Uterus (tissue), 4 donors: ENCODE measurements around the gene NEURL1B. TPM values are rescaled to one million over a fixed set of nuclear protein-coding genes. Genes with fewer than 3 reads are reported as not detected.
A peak's percentile ranks its signal among the peaks of the same experiment; 100 is the strongest.

Experiments used
- DNase-seq, 2 donors: peaks; one replicate each; pipeline ENCODE4 v3.0.0-alpha.2; 2019 to 2020
- H3K27ac ChIP-seq, 2 donors: fragments of 200-600 bp; sonication (generic); 1 replicate in 1 of 2; 2 replicates in 1 of 2; pipeline ENCODE4 v1.5.1; 2016 to 2018
- H3K27me3 ChIP-seq, 2 donors: fragments of 200-600 bp; sonication (generic); one replicate each; pipeline ENCODE4 v1.5.1; 2018 to 2019; ENCODE audit warnings: control low read depth in 1 of 2
- H3K36me3 ChIP-seq, 2 donors: fragments of 200-600 bp; sonication (generic); one replicate each; pipeline ENCODE4 v1.5.1; 2019; ENCODE audit warnings: control low read depth in 1 of 2
- H3K4me1 ChIP-seq, 2 donors: fragments of 200-600 bp; sonication (generic); one replicate each; pipeline ENCODE4 v1.5.1; 2018 to 2019; ENCODE audit warnings: control low read depth in 1 of 2
- H3K4me3 ChIP-seq, 2 donors: fragments of 200-600 bp; sonication (generic); 1 replicate in 1 of 2; 2 replicates in 1 of 2; pipeline ENCODE4 v1.5.1; 2018 to 2019; ENCODE audit warnings: mild to moderate bottlenecking in 1 of 2
- H3K9me3 ChIP-seq, 2 donors: fragments of 200-600 bp; sonication (generic); one replicate each; pipeline ENCODE4 v1.5.1; 2019; ENCODE audit warnings: control low read depth in 1 of 2
- POLR2A ChIP-seq, 2 donors: fragments of 450-650 bp; IDR thresholded peaks; one replicate each; pipeline ENCODE4 v1.6.1; 2016; ENCODE audit warnings: antibody characterized with exemption in 2 of 2, mild to moderate bottlenecking in 1 of 2, moderate library complexity in 1 of 2
- intact Hi-C: fragments of 100-400 bp; cut with DNase I; formaldehyde crosslinking; loops from one replicate; pipeline ENCODE4 v1.15.1; 2023; ENCODE audit warnings: low total_unique reads
- total RNA-seq, 4 donors: library from RNA; depleted of rRNA in 3 of 4; stranded (reverse); fragments of >200 nt in 3 of 4; gene quantifications; one replicate each; pipeline versions ENCODE4 v1.1.0 to v1.2.4, GENCODE V29; 2014 to 2023
- TF ChIP-seq, protein P1 (sequence below), 4 experiments: fragments of 200-600 bp in 2 of 4; fragments of 450-650 bp in 2 of 4; sonication (generic) in 2 of 4; IDR thresholded peaks; one replicate each; pipeline ENCODE4 v1.5.1; 2016 to 2019; ENCODE audit warnings: antibody characterized with exemption in 4 of 4, mild to moderate bottlenecking in 2 of 4, moderate library complexity in 1 of 4
- donor health status: DM: yes; HTN: yes; CAD: no.

The NEURL1B gene
- total RNA-seq, 4 donors from 2014 or later: 51.1 to 136 (median 74.1) TPM

DNA sequence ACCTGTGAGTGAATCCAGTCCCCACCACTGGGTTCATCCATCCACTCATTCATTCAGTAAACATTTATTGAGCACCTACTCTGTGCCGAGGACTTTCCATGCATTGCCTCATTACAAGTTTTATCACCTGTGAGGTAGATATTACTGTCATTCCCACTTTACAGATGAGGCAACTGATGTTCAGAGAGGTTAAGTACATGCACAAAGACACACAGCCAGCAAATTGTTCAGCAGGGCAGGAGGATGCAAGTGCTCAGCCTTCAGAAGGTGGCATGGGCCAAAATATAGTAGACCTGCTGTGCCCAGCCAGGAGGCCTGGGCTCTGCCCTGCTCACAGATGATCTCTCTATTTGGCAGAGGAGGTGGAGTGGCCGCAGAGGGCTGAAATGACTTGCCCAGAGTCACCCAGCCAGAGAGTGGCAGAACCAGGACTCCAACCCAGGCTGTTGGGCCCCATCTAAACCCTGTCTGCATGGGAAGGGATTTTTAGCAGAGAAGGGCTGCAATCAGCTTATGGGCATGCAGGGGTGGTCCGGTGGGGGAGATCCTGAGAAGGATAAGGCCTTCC is 7.6 kb upstream of the NEURL1B start:
- Histone ChIP-seq H3K4me3 (no peak overlapping the region), H3K27ac (no peak overlapping the region), H3K27me3 (no peaks in the 10 kb centered on the region), H3K36me3 (no peaks in the 10 kb centered on the region), H3K4me1 (no peaks in the 10 kb centered on the region), H3K9me3 (no peaks in the 10 kb centered on the region)
- intact Hi-C loops: no loop called here
- no peak for TF ChIP-seq POLR2A (IDR thresholded peaks at IDR 0.05)
- TF ChIP-seq, protein P1, sequence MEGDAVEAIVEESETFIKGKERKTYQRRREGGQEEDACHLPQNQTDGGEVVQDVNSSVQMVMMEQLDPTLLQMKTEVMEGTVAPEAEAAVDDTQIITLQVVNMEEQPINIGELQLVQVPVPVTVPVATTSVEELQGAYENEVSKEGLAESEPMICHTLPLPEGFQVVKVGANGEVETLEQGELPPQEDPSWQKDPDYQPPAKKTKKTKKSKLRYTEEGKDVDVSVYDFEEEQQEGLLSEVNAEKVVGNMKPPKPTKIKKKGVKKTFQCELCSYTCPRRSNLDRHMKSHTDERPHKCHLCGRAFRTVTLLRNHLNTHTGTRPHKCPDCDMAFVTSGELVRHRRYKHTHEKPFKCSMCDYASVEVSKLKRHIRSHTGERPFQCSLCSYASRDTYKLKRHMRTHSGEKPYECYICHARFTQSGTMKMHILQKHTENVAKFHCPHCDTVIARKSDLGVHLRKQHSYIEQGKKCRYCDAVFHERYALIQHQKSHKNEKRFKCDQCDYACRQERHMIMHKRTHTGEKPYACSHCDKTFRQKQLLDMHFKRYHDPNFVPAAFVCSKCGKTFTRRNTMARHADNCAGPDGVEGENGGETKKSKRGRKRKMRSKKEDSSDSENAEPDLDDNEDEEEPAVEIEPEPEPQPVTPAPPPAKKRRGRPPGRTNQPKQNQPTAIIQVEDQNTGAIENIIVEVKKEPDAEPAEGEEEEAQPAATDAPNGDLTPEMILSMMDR (IDR thresholded peaks at IDR 0.05): no peak
- peak in 1 of 2 donors; percentile 9 for DNase-seq

DNA sequence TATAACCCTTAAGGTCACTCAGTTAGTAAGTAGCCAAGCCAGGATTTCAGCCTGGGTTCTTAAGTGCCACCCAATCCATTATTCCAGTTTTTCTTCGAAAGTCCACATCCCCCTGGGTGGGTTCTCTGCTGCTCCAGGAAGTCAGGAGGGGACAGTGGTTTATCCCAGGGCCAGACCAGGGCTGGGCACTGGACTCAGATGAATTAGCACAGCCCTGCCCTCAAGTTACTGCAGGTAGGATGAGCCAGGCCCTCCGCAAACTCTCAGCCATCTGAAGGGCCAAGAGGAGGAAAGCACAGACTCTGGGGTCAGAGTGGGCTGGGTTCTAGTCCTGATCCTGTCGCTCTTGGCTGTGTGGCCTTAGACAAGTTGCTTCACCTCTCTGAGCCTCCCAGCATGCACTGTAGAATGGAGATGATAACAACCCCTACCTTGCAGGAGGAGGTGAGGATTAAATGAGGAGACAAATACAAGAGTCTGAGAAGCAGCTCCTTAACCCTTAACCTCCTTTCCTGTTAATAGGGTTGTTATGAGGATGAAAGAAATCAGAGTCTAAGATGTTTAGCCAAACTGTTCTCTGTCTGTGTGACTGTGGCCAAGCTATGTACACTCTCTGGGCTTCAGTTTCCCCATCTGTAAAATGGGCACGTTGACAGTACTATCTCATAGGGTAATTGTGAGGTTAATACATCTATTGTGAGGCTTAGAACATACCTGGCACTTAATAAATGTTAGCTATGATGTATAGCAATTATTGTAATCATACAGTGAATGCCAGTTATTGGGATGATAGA is 6.8 kb upstream of the NEURL1B start:
- peak in 1 of 2 donors; percentile 9 for DNase-seq
- intact Hi-C loops: no loop called here

DNA sequence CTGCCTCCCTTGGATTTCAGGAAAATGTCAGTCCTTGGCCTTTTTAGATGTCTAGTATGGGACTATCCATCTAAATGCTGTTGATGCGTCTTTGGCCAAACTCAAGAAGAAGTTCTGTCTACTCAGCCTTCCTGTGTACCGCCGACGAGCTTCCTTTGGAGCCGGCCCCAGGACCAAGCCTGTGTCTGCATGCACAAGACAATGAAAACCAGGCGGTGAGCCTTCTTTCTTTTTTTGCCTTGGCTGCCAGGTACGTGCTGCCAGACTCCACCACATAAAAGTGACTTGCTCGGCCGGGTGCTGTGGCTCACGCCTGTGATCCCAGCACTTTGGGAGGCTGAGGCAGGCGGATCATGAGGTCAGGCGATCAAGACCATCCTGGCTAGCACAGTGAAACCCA is 6.0 kb upstream of the NEURL1B start:
- DNase-seq: peak in 1 of 2 donors; percentile 7
- no peak for TF ChIP-seq POLR2A (IDR thresholded peaks at IDR 0.05)
- TF ChIP-seq, protein P1 (IDR thresholded peaks at IDR 0.05): no peak
- H3K27ac ChIP-seq: no peak overlapping the region
- intact Hi-C loops: no loop called here
- H3K4me3 ChIP-seq: no peak overlapping the region
- H3K4me1 ChIP-seq: no peaks in the 10 kb centered on the region
- no peaks in the 10 kb centered on the region for H3K9me3 ChIP-seq
- H3K27me3 ChIP-seq: no peaks in the 10 kb centered on the region
- no peaks in the 10 kb centered on the region for H3K36me3 ChIP-seq

More for the DNA sequence above, 6.8 kb upstream of the NEURL1B start:
- Histone ChIP-seq H3K4me1 (no peaks in the 10 kb centered on the region), H3K36me3 (no peaks in the 10 kb centered on the region), H3K27me3 (no peaks in the 10 kb centered on the region), H3K9me3 (no peaks in the 10 kb centered on the region), H3K4me3 (no peak overlapping the region), H3K27ac (no peak overlapping the region)
- TF ChIP-seq, protein P1 (IDR thresholded peaks at IDR 0.05): no peak
- TF ChIP-seq POLR2A (IDR thresholded peaks at IDR 0.05): no peak

DNA sequence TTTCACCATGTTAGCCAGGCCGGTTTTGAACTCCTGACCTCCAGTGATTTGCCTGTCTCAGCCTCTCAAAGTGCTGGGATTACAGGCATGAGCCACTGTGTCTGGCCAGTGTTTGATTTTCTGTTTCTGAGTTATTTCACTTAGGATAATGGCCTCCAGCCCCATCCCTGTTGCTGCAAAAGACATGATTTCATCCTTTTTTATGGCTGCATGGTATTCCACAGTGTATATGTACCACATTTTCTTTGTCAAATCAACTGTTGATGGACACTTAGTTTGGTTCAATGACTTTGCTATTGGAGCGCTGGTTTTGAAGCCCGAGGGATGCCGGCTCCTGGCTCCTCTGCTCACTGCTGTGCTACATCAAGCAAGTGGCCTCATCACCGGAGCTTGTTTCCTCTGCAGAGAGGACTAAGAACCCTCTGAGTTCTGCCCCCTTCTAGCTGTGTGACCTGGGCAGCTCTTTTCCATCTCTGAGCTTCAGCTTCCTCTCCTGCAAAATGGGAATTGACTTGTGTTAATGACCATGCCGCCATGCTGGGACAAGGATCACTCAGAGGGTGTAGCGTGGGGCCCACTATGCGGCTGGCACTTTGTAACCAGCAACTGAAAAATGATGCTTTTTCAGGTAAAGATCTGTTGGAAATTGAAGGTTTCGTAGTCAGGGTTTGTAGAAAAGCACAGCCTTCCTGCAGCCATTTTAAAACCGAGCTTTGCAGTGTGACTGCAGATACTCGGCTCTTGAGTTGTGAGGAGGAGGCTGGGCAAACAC is 4.6 kb upstream of the NEURL1B start:
- intact Hi-C loops: no loop called here

More for the DNA sequence above, 4.6 kb upstream of the NEURL1B start:
- H3K4me3 ChIP-seq: no peak overlapping the region
- no peaks in the 10 kb centered on the region for H3K27me3 ChIP-seq
- no peak overlapping the region for H3K27ac ChIP-seq
- H3K4me1 ChIP-seq: peaks cover 0 to 4% of the 10 kb centered on the region in 2 donors
- TF ChIP-seq POLR2A (IDR thresholded peaks at IDR 0.05): no peak
- TF ChIP-seq, protein P1 (IDR thresholded peaks at IDR 0.05): no peak
- H3K36me3 ChIP-seq: no peaks in the 10 kb centered on the region
- peak in 1 of 2 donors; percentile 7 for DNase-seq
- no peaks in the 10 kb centered on the region for H3K9me3 ChIP-seq
